Measurements from ENCODE around the gene PKIG.

PKIG gene

DNA sequence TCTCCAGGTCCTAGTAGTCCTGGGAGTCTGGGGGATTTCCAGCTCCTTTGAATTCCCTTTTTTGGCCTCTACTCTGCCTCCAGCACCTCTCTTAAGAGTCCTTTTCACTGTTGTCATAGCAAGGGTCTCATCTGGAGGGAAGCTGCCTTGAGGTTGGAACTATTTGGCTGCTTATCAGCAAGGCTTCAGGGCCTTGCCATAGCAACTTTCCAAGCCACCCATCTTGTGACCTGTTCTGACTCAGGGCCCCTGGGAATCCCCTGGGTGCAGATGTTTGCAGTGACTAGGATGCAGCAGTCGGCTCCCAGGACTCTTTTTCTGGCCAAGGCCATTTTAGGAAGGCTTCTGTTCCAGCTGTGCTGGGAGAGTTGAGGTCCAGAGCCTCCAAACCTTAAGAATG lies 12.4 kb downstream of the PKIG start:
- no peak for DNase-seq (ENCODE audit: low spot score)

- DNase-seq (ENCODE audit: low spot score), result no peak
These were observed 13.6 kb downstream of the PKIG start for GRCh38 chr20:44596010-44596409.

- no peak for DNase-seq (ENCODE audit: low spot score)
These were observed 14.5 kb downstream of the PKIG start for GRCh38 chr20:44596876-44597275.

DNA sequence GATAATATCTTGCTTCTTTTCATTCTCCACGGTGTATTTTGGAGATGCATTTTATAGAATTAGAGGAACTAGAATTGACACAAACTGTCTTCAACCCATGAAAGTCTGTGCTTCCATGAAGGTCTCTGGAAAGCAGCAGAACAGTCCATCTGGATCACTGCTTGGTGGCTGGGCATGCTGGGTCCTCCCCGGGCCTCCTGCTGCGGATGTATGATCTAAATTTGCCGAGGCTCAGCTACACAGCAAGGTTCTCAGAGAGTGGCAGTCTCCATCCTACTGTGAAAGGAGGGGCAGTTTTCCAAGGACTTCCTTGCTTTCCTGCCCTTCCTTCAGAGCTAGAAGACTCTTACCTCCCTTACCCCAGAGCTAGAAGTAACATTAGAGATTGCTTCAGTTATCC lies 15.1 kb downstream of the PKIG start:
- DNase-seq (ENCODE audit: low spot score), result no peak

DNA sequence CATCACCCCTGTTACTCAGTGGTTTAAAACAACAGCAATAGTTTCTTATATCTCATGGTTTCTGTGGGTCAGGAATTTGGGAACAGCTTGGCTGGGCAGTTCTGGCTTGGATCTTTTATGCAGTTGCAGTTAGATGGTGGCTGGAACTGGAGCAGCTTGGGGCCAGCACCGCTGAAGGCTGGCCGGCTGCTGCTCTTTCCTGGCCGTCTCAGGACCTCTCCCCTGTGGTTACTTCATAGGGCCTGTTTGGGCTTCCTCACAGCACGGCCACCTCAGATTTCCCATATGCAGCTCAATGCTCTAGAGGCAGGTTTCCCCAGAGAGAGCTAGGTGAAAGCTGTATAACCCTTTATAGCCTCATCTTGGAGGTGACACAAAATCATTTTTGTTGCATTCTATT lies 15.6 kb downstream of the PKIG start:
- no peak for DNase-seq (ENCODE audit: low spot score)

- no peak for DNase-seq (ENCODE audit: low spot score)
These were observed 16.3 kb downstream of the PKIG start for GRCh38 chr20:44598423-44599305.

DNA sequence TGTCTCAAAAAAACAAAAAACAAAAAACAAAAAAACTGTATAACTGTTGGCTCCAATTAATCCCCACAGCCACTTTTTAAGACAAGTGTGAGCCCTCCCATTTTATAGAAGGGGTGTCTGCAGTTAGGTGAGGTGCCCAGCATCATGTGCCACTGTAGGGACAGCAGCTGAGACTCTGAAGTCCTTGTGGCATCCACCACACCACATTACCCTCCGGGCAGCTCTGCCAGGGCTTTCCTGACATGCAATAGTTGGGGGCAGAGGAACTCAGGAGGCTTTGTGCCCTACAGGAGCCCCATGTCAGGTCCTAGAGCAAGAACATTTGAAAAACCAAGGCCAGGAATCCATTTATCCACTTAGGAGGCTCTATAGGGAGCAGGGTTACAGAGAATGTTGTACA lies 17.3 kb downstream of the PKIG start:
- DNase-seq (ENCODE audit: low spot score), result no peak

- DNase-seq (ENCODE audit: low spot score), result no peak
These were observed 17.9 kb downstream of the PKIG start for GRCh38 chr20:44600301-44600700.

DNA sequence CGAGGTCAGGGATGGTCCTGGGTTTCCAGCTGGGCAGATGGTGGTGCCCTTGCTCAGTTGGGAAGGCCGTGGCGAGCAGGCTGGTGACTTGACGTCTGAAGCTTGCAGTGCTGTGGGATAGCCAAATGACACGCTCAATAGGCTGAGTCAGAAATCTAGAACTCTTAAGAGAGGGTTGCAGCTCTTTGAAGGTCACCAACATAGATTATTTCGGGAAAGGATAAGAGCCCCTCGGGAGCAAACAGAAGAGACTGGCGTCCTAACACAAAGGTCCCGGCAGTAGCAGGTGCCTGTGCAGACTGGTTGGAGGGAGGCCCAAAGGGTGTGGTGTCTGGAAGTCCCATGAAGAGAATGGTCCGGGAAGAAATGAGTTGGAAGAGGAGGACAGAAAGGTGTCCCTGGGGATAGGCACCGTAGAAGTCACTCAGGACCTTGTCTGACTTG lies 18.4 kb downstream of the PKIG start:
- no peak for DNase-seq (ENCODE audit: low spot score)

DNA sequence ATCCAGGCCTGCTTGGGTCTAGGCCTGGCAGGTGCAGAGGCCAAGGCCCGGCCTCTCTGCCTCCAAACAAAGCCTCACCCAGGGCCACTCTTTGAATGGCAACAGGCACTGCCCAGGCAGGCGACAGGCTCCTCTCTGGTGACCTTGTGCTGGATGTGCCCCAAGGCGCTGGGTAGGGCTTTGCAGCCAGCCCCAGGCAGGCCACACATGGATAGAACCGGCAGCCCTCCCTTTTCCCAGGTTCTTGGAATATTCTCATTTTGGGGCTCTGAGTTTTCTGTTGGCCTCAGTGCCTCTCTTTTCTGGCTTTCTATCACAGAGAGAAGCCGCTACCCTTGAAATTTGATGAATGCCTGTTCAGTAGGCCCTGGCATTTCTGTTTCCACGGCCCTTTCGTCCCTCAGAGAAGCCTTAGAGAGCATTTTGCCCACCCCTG lies 18.9 kb downstream of the PKIG start:
- DNase-seq (ENCODE audit: low spot score), result no peak

DNA sequence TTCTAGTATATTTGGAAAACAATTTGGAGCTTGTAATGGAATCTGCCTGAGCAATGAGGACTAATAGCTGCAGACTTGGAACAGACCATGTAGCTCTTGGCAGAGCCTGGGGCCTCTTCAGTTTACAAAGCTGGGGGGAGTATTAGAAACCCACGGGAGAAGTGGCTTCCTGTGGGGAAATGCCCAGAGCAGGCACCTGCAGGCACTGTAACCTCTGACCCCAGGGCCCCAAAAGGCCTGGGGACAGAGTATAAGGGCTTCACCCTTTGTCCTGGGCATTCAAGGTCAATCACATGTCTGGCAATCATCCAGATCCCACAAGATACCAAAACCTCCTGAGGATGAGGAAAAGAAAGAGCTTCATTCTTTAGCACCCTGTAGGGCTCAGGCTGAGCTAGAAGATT lies 19.4 kb downstream of the PKIG start:
- DNase-seq (ENCODE audit: low spot score), result no peak

DNA sequence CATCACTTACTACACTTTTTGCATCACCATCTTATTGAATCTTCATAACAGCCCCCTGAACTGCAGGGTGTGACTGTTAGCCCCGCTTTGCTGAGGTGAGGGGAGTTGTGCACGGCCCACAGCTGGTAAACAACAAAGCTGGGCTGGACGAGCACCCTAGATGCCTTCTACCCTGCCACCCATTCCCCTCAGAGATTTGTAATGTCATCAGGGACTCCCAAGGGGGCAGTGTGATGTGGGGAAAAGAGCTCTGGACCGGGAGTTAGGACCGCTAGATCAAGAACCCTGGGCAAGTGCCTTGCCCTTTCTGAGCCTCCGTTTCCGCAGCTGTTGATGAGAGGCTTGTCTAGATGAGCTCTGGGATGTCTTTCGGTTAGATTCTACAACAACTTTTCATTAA lies 20.9 kb downstream of the PKIG start:
- DNase-seq (ENCODE audit: low spot score), result no peak

DNA sequence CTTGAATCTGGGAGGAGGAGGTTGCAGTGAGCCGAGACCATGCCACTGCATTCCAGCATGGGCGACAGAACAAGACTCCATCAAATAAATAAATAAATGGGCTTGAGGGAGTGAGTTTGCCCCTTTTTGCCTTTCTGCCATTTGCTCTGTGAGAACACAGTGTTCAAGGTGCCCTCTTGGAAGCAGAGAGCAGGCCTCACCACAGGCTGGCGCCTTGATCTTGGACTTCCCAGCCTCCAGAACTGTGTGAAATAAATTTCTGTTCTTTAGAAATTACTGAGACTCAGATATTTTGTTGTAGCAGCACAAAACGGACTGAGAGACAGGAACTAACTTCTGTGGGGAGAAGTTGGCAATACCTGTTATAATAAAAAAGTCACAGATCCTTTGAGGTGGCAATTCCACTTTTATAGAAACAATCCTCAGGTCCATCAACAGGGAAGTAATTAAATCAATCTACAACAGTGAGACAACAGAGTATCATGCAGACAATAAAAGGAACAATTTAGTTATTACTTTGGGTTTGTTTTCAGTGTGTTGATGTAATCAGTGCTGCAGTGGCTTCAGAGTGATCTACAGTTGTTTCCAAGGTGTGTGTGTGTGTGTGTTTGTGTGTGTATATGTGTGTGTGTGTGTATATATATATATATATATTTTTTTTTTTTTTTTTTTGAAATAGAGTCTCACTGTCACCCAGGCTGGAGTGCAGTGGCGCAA lies 24.5 kb downstream of the PKIG start:
- DNase-seq (ENCODE audit: low spot score), result no peak

DNA sequence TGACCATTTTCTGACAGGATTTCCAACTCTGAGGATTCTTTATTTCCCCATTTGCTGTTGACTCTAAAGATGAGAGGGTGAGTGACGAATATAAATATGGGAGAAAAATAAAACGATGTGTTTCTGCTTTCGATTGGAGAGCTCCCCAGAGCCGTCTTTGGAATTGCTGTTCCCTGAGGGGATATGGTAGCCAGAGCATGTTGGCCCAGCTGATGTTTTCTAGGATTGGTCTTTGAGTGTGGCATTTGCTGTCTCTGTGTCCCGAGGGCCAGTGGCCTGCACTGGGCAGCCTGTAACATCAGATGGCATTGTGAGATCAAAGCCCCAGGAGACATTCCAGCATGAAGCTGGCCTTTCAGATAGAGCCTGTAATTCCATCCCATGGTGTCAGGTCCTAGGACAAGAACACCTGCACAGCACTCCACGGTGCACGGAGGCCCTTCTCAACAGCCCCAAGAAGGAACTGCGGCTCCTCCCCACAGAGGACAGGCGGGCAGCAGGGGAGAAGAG lies 26.7 kb downstream of the PKIG start:
- DNase-seq (ENCODE audit: low spot score), result no peak

DNA sequence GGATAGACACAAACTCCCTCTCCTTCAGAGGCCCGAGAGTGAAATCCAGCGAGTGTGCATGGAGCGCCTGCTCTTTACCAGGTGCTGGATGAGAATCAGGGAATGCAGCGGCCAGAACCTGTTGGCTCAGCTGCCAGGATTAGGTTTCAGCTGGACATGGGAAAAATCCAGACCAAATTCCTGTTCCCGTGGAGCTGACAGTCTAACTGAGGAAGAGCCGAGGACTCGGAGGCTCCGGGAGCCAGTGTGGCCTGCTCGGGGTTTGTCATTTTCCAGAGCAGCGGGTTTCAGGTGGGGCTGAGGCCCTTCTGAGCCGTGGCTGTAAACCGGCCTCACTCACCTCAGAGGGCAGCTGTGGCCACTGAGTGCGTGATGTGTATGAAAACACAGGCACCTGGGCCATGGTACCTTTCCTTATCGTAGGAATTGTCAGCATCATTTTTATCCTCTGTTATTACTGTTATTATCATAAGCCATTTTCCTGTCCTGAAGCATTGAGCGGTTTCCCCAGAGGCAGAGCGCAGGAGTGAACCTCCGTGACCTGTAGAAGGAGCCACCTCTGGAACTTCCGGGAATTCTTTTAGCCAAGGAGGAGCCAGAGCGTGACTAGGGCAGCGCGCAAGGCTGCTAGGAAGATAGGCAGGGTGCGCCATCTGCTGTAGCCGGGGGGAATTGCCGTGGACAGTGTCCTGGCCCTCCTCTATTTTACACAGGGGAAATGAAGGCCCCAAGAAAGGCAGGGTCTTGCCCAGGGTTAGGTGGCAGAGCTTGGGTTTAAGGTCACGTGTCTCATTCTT lies 27.3 kb downstream of the PKIG start:
- DNase-seq (ENCODE audit: low spot score), result peak; percentile 87

DNA sequence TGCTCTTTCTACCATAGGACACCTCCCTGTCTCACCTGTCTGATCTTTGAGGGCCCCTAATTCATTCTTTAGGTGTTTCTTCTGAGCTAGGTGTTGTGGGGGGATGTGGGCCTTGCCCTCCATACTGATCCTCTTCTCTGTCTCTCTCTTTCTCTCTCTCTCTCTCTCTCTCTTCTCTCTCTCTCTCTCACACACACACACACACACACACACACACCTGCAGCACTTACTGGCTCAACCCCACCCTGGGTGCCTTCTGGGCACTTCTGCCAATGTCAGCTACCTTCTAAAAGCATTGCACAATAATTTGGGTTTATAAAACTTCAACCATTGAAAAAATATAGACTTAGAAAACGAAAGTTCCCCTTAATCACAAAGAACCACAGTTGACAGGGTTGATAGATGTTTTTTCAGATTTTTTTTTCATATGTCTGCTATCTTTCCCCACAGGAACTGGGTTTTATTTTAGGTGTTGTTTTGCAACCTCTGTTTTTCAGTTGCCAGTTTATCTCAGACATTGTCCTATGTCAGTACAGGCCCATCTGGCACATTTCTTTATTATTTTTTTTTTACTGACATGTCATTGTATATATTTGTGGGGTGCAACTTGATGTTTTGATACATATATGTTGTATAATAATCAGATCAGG lies 28.1 kb downstream of the PKIG start:
- no peak for DNase-seq (ENCODE audit: low spot score)

GRCh38 chr20:44613575-44613974 lies 31.2 kb downstream of the PKIG start:
- DNase-seq (ENCODE audit: low spot score), result no peak

DNA sequence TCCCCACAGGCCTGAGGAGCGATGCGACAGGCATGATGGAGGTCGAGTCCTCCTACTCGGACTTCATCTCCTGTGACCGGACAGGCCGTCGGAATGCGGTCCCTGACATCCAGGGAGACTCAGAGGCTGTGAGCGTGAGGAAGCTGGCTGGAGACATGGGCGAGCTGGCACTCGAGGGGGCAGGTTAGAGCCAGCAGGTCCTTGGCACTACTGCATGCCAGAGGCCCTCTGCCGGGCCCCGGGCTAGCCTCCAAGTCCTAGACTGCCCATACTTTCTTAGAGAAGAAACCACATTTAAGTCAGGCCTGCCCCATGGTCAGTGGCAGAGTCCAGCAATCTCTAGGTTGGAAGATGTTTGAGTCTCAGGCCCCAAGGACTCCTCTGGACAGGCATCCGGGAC lies 32.1 kb downstream of the PKIG start:
- DNase-seq (ENCODE audit: low spot score), result no peak

GRCh38 chr20:44615169-44615791 lies 32.9 kb downstream of the PKIG start:
- no peak for DNase-seq (ENCODE audit: low spot score)

DNA sequence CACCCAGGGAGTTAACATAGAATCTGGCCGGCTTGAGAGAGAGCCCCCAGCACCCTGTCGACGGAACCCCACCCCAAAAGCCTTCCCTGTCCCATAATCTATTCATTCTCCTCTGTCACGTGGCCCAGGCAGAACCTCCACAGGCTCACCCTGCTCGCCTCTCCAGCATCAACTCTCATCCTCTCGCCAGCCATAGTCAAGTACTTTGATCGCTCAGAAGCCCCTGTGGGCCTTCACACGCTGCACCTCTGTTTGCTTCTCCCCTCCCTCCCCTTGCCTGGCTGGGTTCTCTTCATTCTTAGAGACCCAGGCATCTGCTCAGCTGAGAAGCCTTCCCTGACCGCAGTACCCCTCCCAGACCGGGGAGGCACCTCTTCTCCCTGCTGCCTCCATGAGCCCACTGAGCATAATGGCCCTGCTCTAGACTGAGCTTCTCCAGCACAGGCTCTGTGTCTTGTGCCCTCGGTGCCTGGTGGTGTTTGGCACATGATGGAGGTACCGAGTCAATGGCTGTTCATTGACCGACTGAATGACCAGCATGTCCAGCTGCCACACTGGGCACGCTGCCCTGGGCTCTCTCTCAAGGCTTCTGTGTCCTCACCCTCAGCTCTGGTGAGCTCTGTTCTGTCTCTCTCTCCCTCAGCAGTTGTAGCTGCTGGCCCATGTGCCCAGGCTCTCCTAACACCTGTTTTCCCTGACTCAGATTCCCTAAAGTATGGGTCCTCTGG lies 33.7 kb downstream of the PKIG start:
- no peak for DNase-seq (ENCODE audit: low spot score)

All from SK-N-DZ (cell line).